ENCODE data around the gene MAGEB2. TPM values are rescaled to one million over a fixed set of nuclear protein-coding genes. Genes with fewer than 3 reads are reported as not detected.
"Not testable (repeated sequence)": the region's sequence is repeated elsewhere in the genome, so short reads cannot be mapped to it uniquely, and the experiment has no call there.

MAGEB2 gene
- polyA plus RNA-seq, 1 donor from 2014 or later, result not detected

DNA sequence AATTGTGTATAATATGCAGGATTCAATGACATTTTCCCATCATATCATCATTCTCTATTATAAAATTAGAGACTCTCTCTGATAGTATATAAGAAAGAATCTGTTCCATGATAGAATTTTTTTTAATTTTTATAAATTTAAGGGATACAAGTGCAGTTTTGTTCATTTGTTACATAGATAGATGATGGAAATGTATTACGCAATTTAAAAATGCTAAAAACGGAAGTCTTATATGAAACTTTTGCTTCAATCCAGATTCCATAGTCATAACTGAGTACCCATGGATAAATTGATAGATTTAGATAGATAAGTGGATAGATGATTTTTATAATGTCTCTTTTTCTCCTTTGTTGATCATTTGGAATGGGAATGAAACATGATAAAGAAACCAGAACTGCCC lies 24.9 kb upstream of the MAGEB2 start:
- Histone ChIP-seq H3K27me3 (ENCODE audit: insufficient read depth, low read depth, low read length) (no peaks in the 10 kb centered on the region), H3K4me3 (ENCODE audit: low read length) (no peak overlapping the region), H3K36me3 (ENCODE audit: insufficient read depth, low read length) (no peaks in the 10 kb centered on the region), H2AFZ (ENCODE audit: low read depth, low read length) (no peak overlapping the region), H3K9me3 (ENCODE audit: low read length) (no peaks in the 10 kb centered on the region), H3K9ac (ENCODE audit: low read length) (no peak overlapping the region), H3K9me2 (ENCODE audit: insufficient read depth, low read length) (no peaks in the 10 kb centered on the region), H3K27ac (ENCODE audit: low read length) (no peak overlapping the region), H4K20me1 (ENCODE audit: insufficient read depth) (no peaks in the 10 kb centered on the region), H3F3A (ENCODE audit: insufficient read depth, low read length, poor library complexity, severe bottlenecking) (no peaks in the 10 kb centered on the region), H3K4me2 (ENCODE audit: low read length) (no peak overlapping the region), H3K79me2 (replicated peaks; ENCODE audit: insufficient read depth, low read length) (no peaks in the 10 kb centered on the region)
- TF ChIP-seq RAD21 (conservative IDR thresholded peaks at IDR 0.05) (no peak), EP300 (conservative IDR thresholded peaks at IDR 0.05; ENCODE audit: poor library complexity, severe bottlenecking) (no peak), MXI1 (conservative IDR thresholded peaks at IDR 0.05; ENCODE audit: poor library complexity, severe bottlenecking) (no peak), TAF1 (IDR thresholded peaks at IDR 0.05; ENCODE audit: low read depth) (no peak), REST (IDR thresholded peaks at IDR 0.05; ENCODE audit: borderline replicate concordance) (no peak), EZH2 (IDR thresholded peaks at IDR 0.05; ENCODE audit: borderline replicate concordance, insufficient read depth, low read length, poor library complexity, severe bottlenecking) (no peak), POLR2AphosphoS5 (IDR thresholded peaks at IDR 0.05) (no peak), SMC3 (conservative IDR thresholded peaks at IDR 0.05; ENCODE audit: poor library complexity) (no peak)
- TF ChIP-seq, protein P1, sequence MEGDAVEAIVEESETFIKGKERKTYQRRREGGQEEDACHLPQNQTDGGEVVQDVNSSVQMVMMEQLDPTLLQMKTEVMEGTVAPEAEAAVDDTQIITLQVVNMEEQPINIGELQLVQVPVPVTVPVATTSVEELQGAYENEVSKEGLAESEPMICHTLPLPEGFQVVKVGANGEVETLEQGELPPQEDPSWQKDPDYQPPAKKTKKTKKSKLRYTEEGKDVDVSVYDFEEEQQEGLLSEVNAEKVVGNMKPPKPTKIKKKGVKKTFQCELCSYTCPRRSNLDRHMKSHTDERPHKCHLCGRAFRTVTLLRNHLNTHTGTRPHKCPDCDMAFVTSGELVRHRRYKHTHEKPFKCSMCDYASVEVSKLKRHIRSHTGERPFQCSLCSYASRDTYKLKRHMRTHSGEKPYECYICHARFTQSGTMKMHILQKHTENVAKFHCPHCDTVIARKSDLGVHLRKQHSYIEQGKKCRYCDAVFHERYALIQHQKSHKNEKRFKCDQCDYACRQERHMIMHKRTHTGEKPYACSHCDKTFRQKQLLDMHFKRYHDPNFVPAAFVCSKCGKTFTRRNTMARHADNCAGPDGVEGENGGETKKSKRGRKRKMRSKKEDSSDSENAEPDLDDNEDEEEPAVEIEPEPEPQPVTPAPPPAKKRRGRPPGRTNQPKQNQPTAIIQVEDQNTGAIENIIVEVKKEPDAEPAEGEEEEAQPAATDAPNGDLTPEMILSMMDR (IDR thresholded peaks at IDR 0.05; ENCODE audit: poor library complexity, severe bottlenecking), result no peak

DNA sequence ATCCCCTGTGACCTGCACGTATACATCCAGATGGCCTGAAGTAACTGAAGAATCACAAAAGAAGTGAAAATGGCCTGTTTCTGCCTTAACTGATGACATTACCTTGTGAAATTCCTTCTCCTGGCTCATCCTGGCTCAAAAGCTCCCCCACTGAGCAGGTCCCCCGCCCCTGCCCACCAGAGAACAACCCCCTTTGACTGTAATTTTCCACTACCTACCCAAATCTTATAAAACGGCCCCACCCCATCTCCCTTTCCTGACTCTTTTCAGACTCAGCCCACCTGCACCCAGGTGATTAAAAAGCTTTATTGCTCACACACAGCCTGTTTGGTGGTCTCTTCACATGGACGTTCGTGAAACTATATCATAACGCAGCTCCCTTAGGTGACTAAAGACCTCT lies 21.5 kb upstream of the MAGEB2 start:
- H2AFZ ChIP-seq (ENCODE audit: low read depth, low read length); H3K79me2 ChIP-seq (replicated peaks; ENCODE audit: insufficient read depth, low read length); H3F3A ChIP-seq (ENCODE audit: insufficient read depth, low read length, poor library complexity, severe bottlenecking); H3K9ac ChIP-seq (ENCODE audit: low read length); H3K4me2 ChIP-seq (ENCODE audit: low read length); H3K4me3 ChIP-seq (ENCODE audit: low read length); H3K9me2 ChIP-seq (ENCODE audit: insufficient read depth, low read length); H3K27ac ChIP-seq (ENCODE audit: low read length); H3K36me3 ChIP-seq (ENCODE audit: insufficient read depth, low read length); H3K27me3 ChIP-seq (ENCODE audit: insufficient read depth, low read depth, low read length); H3K9me3 ChIP-seq (ENCODE audit: low read length); H4K20me1 ChIP-seq (ENCODE audit: insufficient read depth): not testable (repeated sequence)

DNA sequence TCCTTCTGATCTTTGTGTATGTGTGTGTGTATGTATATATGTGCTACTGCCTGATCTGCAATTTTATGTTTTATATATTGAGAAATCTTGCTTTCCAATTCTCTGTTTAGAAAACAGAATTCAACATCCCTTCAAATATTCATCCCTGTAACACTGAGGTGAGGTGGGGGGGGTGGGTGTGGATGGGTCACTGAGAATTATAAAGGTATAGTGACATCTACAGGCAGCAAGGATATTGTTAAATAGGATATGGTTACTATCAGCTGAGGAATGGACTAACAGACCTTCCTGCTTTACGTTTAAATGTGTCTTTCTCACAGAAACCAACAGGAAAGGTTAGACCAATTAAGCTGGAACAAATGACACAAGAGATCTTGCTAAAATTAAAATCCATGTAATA lies 19.0 kb upstream of the MAGEB2 start:
- Histone ChIP-seq H2AFZ (ENCODE audit: low read depth, low read length) (no peak overlapping the region), H3K36me3 (ENCODE audit: insufficient read depth, low read length) (no peaks in the 10 kb centered on the region), H3K9ac (ENCODE audit: low read length) (no peak overlapping the region), H3K79me2 (replicated peaks; ENCODE audit: insufficient read depth, low read length) (no peaks in the 10 kb centered on the region), H3K27me3 (ENCODE audit: insufficient read depth, low read depth, low read length) (no peaks in the 10 kb centered on the region), H3K9me2 (ENCODE audit: insufficient read depth, low read length) (no peaks in the 10 kb centered on the region), H3K27ac (ENCODE audit: low read length) (no peak overlapping the region), H3K4me2 (ENCODE audit: low read length) (no peak overlapping the region), H3K9me3 (ENCODE audit: low read length) (no peaks in the 10 kb centered on the region), H4K20me1 (ENCODE audit: insufficient read depth) (no peaks in the 10 kb centered on the region), H3K4me3 (ENCODE audit: low read length) (no peak overlapping the region), H3F3A (ENCODE audit: insufficient read depth, low read length, poor library complexity, severe bottlenecking) (no peaks in the 10 kb centered on the region)
- TF ChIP-seq TAF1 (IDR thresholded peaks at IDR 0.05; ENCODE audit: low read depth) (no peak), EZH2 (IDR thresholded peaks at IDR 0.05; ENCODE audit: borderline replicate concordance, insufficient read depth, low read length, poor library complexity, severe bottlenecking) (no peak), SMC3 (conservative IDR thresholded peaks at IDR 0.05; ENCODE audit: poor library complexity) (no peak), POLR2AphosphoS5 (IDR thresholded peaks at IDR 0.05) (no peak), RAD21 (conservative IDR thresholded peaks at IDR 0.05) (peak; percentile 56)
- TF ChIP-seq, protein P1 (IDR thresholded peaks at IDR 0.05; ENCODE audit: poor library complexity, severe bottlenecking), result peak; percentile 47
